ENCODE results near the gene HS3ST4.
A peak's percentile ranks its signal among the peaks of the same experiment; 100 is the strongest.
"Not testable (repeated sequence)": the region's sequence is repeated elsewhere in the genome, so short reads cannot be mapped to it uniquely, and the experiment has no call there.

Gene HS3ST4

DNA sequence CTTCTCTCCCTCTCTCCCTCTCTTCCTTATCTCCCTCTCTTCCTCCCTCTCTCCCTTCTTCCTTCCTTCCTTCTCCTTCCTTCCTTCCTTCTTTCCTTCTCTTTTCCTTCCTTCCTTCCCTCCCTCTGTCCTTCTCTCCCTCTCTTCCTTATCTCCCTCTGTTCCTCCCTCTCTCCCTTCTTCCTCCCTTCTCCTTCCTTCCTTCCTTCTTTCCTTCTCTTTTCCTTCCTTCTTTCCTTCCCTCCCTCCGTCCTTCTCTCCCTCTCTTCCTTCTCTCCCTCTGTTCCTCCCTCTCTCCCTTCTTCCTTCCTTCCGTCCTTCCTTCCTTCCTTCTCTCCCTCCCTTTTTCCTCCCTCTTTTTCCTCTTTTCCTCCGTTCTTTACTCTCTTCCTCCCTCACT is 38.6 kb downstream of the HS3ST4 start:
- no peak for DNase-seq

DNA sequence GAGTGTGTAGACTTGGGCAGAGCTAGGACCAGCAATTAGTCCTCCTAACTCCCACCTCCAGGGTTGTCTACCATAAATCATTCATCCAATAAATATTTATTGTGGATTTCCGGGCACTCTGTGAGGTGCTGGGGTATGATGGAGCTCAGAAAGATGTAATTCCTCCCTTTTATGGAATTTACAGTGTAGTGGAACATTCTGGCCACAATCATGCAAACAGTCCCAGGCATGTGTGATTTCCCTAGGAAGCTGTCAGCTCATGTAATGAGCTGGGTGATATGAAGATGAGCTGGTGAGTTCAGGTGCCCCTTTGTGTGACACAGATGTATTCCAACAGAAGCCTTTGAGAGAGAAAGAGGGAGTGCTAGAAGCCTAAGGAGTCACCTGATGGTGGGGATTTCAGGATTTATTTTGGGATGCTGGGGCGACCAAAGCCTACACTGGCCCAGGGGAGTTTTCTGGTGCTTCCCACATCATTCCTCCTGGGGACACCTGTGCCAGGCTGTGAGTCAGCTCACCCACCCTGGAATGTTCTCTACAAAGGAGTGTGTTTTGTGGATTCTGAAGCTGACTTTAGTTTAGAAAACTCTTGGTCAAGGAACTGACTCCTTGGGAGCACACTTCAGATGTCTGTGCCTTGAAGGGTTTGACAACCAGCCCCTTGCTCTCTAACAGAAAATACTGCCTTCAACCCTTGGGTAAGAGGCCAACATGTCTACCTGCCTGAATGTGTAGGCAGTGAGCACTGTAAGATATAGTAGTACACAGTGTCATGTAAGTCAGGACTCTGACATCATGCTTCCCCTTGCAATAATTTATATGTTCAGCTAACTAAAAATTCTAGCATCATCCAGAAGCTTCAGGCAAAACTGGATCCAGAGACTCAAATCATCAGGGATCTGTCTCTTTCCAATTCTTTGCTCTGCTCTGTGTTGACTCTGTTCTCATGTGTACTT is 42.9 kb downstream of the HS3ST4 start:
- DNase-seq = peak in 1 of 58 donors; percentile 2

DNA sequence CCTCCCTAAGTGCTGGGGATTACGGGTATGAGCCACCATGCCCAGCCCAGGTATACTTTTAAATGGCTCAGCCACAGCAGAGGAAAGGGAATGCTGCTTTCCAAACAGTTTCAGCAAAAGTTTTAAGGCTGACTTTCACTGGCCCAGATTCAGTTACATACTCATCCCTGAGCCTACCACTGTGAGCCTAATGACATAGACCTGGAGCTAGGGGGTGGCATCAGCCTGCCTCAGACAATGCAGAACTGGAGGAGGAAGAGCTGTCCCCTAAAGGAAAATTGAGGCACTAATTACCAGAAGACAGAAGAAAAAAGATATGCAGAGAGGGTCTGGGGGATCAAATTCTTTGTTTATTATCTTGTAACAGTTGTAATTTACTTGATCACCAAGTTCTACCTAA is 43.9 kb downstream of the HS3ST4 start:
- DNase-seq = no peak

DNA sequence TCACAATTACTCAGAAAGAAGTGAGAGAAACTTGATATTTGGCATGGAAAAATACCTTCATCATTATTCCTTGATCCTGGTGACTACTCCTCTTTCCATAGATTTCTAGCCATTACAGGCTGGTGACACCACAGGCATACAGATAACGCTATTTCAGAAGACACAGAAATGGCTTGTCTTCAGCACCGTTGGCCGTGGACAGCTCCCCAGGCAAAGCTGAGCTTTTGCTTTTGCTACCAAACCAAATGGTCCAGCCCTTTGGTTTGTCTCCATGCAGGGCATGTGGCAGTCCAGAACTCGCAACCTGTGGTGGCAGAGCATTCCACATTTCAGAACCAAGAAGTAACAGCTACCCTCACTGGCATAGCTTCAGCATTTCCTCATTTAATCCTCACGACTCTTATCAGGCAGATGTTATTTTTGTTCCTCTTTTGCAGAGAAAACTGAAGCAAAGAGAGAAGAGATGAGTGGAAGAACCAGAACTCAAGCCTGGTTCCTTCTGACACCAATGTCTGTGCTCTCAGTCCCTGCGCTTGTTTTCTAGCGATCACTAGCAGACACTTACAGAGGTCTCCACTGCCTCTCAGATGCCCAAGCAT is 55.5 kb downstream of the HS3ST4 start:
- no peak for DNase-seq

DNA sequence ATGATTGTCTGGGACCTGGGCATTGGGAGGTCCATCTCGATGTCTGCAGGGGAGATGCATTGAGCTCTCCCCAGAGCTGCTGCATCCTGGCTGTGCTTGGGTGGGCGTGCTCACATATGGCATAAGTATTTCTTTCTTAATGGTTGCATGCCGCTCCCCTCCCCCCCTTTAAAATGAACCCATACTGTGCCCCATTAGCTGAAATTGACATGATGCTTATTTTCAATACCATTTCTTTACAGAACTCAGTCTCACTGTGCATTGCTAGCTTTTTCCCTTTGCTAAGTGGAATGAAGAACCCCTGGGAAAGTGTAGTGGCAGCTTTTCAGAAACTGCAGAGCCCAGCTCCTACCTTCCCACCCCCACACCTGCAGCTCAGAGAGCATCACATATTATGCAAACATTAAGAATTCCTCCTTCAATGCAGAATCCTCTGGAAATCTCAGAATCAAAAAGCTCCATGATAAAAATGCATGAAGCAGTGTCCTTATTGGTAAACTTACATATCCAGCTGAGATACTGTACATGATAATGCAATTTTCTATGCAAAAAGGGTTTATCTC is 56.4 kb downstream of the HS3ST4 start:
- no peak for DNase-seq

DNA sequence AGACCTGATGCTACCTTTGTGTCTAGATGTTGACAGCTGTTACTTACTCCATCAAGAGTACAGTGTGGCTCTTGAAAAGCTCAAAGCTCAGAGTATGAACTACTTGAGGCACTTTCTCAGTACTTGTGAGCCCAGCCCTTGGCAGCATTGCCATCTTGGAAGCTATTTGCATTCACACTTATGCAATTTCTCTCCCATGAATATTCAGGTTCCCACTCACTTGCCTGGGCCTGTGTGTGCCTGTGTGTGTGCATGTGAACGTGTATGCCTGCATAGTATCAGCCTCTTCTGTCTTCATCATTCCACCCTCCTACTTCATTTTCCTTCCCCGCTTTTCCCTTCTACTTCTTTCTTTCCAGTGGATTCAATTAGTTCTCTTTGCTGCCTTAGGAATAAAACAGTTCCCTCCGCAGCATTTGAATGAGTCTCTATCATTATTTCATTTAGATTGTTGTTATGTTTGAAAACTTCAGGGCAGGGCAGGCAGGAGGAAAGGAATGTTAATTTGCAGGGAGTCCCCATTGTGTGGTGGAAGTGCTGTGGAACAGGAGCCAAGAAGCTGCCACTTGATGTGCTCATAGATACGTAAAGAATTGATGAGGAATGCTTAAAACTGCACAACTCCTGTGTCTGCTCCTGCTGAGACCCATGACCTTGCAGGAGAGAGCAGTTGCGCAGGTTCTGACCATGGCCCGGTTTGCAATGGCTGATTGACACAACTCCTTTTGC is 58.9 kb downstream of the HS3ST4 start:
- peak in 8 of 58 donors; percentile 1 to 33 (median 4) for DNase-seq

DNA sequence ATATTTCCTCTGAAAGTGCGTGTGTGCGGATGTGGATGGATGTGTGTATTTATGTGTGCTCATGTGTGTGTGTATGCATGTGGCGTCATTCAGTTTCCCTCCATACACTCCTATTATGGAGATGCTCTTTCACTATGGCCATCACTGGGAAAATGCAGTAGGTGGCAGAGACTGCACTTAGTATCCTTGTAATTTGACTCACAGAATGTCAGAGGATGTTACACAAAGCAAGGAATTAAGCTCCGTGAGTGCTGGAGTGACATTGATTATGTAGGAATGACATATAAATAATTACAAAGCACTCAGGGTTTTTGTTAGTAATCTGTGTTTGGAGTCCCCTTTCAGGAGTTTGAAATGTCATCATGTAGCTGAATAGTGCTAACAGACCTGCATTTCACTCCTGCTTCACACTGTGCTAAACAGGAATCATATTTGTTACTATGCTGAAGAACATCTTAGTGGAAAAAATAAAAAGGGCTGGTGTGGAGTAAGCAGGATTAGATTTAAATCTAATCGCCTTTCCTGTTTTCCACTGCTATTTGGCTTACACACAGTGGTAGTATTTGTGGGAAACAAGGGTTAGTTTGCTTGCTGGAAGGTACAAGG is 59.6 kb downstream of the HS3ST4 start:
- no peak for DNase-seq

DNA sequence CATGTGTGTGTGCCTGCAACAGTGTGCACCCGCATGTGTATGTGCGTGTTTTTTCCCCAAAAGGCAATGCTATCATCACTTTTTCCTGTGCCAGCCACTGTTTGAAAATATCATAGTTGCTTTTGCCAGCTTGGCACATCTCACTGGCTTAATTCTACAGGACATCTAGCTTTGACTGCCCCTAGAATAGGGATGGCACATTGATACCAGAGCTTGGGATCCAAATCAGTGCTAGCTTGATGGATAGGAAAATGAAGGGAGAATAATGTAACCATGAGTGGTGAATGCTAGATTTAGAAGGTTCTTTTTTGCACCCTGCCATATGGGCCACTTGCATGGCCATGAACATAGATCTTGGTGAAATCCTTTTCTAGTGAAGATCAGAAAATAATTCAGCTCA is 72.7 kb downstream of the HS3ST4 start:
- DNase-seq = no peak

DNA sequence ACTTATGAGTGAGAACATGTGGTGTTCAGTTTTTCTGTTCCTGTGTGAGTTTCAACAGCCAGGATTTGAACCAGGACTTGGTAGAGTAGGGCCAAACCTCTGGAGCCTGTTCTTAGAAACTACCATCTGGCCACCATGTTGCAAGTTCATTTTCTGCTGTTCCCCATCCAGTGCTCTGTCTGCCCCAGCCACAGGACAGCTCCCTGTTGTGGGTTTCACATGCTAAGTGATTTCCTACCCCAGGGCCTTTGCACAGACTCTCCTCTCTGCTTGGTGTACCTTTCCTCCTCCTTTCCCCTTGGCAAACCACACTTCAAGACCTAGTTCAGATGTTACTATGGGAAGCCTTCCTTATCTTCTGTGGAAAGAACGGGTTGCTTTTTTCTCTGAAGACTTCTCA is 79.5 kb downstream of the HS3ST4 start:
- no peak for DNase-seq

DNA sequence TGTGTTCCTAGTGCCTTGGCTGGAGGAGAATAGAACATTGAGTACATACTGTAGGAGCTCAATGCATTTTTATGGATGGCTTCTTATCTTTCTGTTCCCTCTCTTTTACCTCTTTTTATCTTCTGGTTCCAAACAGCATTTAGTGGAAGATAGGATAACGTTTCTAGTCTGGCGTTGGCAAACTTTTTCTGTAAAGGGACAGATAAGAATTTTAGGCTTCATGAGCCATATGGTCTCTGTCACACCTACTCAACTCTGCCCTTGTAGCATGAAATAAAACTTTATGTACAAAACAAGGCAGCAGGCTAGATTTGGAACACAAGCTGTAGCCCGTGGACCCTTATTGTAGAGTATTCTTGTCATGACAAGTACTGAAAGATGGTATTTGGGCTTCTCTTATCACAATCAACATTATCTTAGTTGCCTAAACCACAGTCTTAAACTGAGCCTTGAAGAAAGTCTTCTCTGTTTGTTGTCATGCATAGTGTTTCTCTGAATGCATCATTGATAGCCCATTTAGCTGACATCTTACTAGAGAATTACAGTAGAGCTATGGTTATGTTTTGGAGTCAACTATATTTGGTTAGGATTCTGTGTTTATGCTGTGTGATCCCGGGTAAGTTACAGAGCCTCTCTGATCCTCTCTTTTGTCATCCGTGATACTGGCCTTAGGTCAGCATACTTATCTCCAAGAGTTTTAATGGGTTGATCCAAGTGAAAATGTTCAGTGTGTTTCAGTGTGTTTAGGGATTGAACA is 80.2 kb downstream of the HS3ST4 start:
- DNase-seq = no peak

DNA sequence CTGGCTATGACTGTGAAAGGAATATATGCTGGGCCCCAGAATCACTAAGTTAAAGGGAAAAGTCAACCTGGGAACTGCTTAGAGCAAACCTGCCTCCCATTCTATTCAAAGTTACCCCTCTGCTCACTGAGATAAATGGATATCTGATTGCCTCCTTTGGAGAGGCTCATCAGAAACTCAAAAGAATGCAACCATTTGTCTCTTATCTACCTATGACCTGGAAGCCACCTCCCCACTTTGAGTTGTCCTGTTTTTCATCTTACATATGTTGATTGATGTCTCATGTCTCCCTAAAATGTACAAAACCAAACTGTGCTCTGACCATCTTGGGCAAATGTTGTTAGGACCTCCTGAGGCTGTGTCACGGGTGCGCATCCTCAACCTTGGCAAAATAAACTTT is 84.5 kb downstream of the HS3ST4 start:
- DNase-seq = not testable (repeated sequence)

DNA sequence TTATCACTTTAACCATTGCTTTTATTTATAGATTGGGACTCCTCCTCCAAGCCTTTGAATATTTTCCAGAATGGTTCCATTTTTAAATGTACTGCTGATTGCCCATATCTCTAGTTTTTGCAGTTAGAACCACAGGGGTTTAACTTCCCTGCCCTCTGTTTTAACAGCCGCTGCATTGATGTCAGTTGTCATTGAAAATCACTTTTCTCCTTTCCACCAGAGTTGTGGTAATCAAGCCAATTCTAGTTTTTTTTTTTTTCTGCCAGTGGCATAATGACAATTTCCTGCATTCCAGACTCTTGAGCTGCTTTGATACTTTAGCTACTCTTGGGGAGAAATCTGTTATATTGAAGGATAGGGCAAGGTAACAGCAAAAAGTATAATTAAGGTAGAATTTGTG is 91.5 kb downstream of the HS3ST4 start:
- no peak for DNase-seq

DNA sequence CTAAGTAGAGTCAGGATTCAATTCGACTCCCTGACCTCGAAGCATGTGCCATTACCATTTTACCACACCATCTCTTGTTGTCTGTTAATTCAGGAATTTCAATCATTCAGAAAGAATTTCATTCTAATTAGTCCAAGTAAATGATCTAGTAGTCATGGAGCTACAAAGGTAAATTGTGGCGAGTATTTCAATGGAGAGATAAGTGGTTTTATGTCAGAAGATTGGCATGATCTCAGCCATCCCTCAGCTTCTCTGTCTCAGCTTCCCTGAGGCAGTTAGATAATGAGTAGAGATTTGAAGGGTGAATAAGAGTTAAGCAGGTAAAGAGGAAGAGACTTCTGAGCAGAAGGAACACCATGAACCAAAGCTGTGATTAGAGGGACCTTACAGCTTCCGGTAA is 93.6 kb downstream of the HS3ST4 start:
- no peak for DNase-seq

DNA sequence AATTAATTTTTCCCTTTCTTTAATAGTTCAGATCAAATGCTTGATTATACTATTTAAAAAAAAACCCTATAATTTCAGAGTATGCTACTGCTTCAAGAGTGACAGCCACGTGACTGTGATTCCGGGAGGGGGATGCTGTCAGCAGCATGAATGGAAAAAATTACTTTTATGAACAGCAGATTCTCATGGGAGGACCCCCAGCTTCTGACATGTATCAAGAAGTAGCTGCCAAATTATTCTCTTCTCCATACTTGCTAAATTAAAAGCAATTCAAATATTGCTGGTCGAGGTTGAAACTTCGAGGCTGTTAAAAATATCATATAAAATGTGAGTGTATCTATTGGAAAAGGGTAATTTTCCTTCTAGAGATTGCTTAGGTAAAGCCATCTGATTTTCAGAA is 95.0 kb downstream of the HS3ST4 start:
- DNase-seq = no peak

DNA sequence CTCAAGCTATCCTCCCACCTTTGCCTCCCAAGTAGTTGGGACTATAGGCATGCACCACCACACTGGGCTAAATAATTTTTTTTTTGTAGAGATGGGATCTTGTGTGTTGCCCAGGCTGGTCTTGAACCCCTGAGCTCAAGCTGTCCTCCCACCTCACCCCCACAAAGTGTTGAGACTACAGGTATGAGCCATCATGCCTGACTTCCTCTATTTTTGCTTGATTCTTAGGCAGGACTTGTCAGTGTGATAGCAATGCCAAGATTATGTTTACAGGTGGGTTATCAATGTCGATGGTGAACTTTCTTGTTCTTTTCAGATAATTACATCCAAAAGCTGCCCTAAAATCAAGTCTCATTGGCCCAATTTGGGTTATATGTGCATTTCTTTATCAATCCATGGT is 96.9 kb downstream of the HS3ST4 start:
- no peak for DNase-seq

DNA sequence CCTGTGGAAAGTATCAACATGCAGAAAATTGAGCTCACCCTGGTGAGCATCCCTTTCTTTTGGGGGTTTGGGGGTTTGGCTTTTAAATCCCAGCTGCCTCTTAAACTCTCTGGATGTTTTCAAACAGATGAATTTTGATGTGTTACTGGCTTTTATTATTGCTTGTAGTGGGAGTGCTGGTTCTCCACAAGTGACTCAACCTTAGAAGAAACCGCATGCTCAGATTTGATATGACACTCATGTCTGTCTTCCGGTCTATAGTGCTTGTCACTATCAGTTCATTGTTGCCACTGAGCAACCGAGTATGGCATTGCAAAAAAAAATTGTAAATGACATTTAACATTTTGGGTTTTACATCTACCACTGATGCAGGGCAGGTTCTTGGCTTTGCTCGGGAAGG is 104.5 kb downstream of the HS3ST4 start:
- no peak for DNase-seq

DNA sequence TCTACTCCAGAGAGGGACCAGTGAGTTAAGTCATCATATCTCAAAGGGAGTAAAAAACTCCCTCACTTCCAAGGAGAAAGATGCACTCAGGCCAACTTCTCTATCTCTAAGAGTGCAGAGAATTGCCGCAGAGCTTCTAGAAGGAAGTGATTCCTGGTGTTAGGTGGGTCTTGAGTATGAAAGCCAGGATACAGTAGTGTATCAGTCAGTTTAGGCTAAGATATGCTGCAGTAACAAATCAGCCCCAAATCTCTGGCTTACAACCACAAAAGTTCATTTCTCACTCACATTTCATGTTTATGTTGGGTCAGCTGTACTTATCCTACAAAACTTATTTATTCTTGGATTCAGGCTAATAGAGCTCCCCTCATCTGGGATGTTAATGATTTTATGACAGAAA is 106.3 kb downstream of the HS3ST4 start:
- no peak for DNase-seq

DNA sequence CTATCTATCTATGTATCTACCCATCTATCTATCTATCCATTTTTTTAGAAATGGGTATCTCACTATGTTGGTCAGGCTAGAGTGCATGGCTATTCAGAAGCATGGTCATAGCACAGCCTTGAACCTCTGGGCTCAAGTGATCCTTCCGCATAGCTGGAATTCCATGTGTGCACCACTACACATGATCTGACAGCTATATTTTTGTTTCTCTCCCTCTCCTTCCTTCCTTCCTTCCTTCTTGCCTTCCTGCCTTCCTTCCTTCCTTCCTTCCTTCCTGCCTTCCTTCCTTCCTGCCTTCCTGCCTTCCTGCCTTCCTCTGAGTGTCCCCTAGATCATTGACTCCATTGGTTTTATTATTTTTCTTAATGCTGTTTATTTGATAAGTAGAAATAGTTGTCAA is 108.1 kb downstream of the HS3ST4 start:
- no peak for DNase-seq

DNA sequence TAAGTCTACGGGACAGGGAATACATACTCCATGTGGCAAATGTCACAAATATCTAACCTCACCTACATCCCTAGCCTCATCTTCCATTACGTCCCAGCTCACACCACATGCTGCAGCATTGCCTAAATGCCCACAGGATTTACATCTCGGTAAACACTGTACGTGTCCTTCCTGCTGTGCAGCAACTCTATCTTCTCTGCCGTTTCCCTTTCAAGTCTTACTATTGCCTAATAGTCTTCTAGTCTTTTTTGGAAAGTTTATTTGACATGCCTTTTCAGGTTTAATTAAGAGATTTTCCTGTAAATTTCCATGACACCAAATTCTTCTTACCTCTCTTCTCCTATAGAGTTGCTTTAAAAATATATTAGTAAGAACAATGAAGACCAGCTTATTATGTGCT is 120.5 kb downstream of the HS3ST4 start:
- DNase-seq = no peak

DNA sequence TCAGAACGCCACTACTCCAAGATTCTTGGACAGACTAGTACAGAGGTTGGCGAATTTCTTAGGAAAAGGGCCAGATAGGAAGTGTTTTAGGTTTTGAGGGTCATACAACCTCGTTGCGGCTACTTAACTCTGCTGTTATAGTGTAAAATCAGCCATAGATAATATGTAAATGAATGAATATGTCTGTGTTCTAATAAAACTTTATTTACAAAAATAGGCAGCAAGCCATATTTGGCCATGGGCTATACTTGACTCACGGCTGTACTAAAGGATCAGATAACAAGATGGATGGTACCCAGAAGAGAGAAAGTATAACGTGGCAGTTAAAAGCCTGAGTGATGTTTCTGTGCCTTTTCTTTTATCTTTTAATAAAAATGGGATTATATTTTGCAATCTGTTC is 125.5 kb downstream of the HS3ST4 start:
- DNase-seq = no peak

DNA sequence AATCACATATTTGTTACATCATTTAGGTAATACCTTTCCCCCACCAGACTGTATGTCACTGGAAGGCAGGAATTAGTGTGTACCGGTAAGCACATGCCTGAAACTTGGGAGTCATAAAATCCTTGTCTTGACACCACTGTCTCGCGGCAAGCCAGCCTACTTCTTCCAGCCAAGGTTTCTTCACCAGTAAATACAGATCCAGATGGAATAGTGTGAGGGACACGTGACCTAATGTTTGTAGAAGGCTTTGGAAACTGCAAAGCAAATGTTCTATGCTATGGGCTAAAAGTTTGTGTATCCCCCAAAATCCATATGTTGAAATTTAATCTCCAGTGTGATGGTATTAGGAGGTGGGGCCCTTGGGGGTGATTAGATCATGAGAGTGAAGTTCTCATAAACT is 126.1 kb downstream of the HS3ST4 start:
- no peak for DNase-seq
